ENCODE results near the gene BTG2.
"Not testable (repeated sequence)": the region's sequence is repeated elsewhere in the genome, so short reads cannot be mapped to it uniquely, and the experiment has no call there.

- not testable (repeated sequence) for TF ChIP-seq CTCF, POLR2A (IDR thresholded peaks at IDR 0.05)
Observed at GRCh38 chr1:203314025-203314759, 8.9 kb downstream of the BTG2 start.

Data from adrenal gland (tissue), 5 donors.